Fibroblast of lung (primary cell): ENCODE data around the gene CHD6.

Experiments
- CTCF ChIP-seq, 2 donors: IDR thresholded peaks in 1 of 2; conservative IDR thresholded peaks in 1 of 2; 1 replicate in 1 of 2; 2 replicates in 1 of 2; pipeline ENCODE4 v1.5.1; 2011 to 2012; ENCODE audit warnings: low read length in 2 of 2, control low read depth in 1 of 2, inconsistent platforms in 1 of 2, low read depth in 1 of 2, mild to moderate bottlenecking in 1 of 2
- EZH2 ChIP-seq: IDR thresholded peaks from 2 replicates; pipeline ENCODE4 v1.5.1; 2012; ENCODE audit warnings: low read length, control low read depth, mild to moderate bottlenecking; ENCODE audit errors: missing control alignments

- TF ChIP-seq CTCF (conservative IDR thresholded peaks at IDR 0.05 in 1 of 2, IDR thresholded peaks at IDR 0.05 in 1 of 2; ENCODE audit: low read depth in 1 of 2, low read length in 2 of 2): no peak
- TF ChIP-seq EZH2: no peak
Measured at GRCh38 chr20:41394931-41395666, 223.1 kb downstream of the CHD6 start.
